Osteoblast (primary cell): Measurements from ENCODE around the gene FUOM. TPM values are rescaled to one million over a fixed set of nuclear protein-coding genes. Genes with fewer than 3 reads are reported as not detected.

Source experiments
- DNase-seq: peaks from one replicate; pipeline ENCODE4 v3.0.0; 2011; ENCODE audit warnings: low spot score, mixed read lengths; ENCODE audit not compliant: insufficient read length; ENCODE audit errors: missing footprints
- H2AFZ ChIP-seq: 2 replicates; pipeline ENCODE4 v1.6.0; 2011; ENCODE audit warnings: mild to moderate bottlenecking, low read length
- H3K27ac ChIP-seq: 2 replicates; pipeline ENCODE4 v1.5.1; 2011; ENCODE audit warnings: mild to moderate bottlenecking, low read depth, low read length, moderate library complexity
- H3K27me3 ChIP-seq: 2 replicates; pipeline ENCODE4 v1.6.0; 2012; ENCODE audit warnings: mild to moderate bottlenecking, control low read depth, inconsistent platforms, low read length, moderate library complexity; ENCODE audit not compliant: insufficient read depth
- H3K36me3 ChIP-seq: 2 replicates; pipeline ENCODE4 v1.5.1; 2011; ENCODE audit warnings: mild to moderate bottlenecking, low read length, control low read depth, moderate library complexity; ENCODE audit not compliant: insufficient read depth
- H3K4me1 ChIP-seq: 2 replicates; pipeline ENCODE4 v1.5.1; 2011; ENCODE audit warnings: mild to moderate bottlenecking, low read length, control low read depth, moderate library complexity; ENCODE audit not compliant: insufficient read depth
- H3K4me2 ChIP-seq: 2 replicates; pipeline ENCODE4 v1.6.0; 2011; ENCODE audit warnings: mild to moderate bottlenecking, low read length; ENCODE audit not compliant: insufficient read depth
- H3K4me3 ChIP-seq: fragments of 200-600 bp; sonication (generic); 3 replicates; pipeline ENCODE4 v1.5.1; 2012; ENCODE audit warnings: mild to moderate bottlenecking, low read length, inconsistent platforms; ENCODE audit not compliant: insufficient read depth
- H3K79me2 ChIP-seq: 2 replicates; pipeline ENCODE4 v1.6.0; 2012; ENCODE audit warnings: mild to moderate bottlenecking, low read length, control low read depth, inconsistent platforms; ENCODE audit not compliant: insufficient read depth
- H3K9me3 ChIP-seq: 2 replicates; pipeline ENCODE4 v1.5.1; 2011; ENCODE audit warnings: low read depth, low read length, control low read depth
- H4K20me1 ChIP-seq: 2 replicates; pipeline ENCODE4 v1.6.0; 2012; ENCODE audit warnings: mild to moderate bottlenecking, low read length, control low read depth; ENCODE audit not compliant: insufficient read depth
- CTCF ChIP-seq: IDR thresholded peaks from 2 replicates; pipeline ENCODE4 v1.5.1; 2011; ENCODE audit warnings: mild to moderate bottlenecking, low read depth, low read length, moderate library complexity; ENCODE audit errors: extremely low read depth
- total RNA-seq: library from RNA; depleted of rRNA; stranded (reverse); fragments of >200 nt; gene quantifications from 2 replicates; pipeline ENCODE4 v1.2.3, GENCODE V29; 2012

FUOM gene
- total RNA-seq, 1 donor: 5.1 TPM

- H3K4me3 ChIP-seq: no peak overlapping the region
- DNase-seq: peak; percentile 72
- no peaks in the 10 kb centered on the region for H3K79me2 ChIP-seq
- H3K27me3 ChIP-seq: no peaks in the 10 kb centered on the region
- no peaks in the 10 kb centered on the region for H3K4me1 ChIP-seq
- no peak overlapping the region for H2AFZ ChIP-seq
- no peaks in the 10 kb centered on the region for H3K36me3 ChIP-seq
- H3K4me2 ChIP-seq: no peak overlapping the region
- H3K27ac ChIP-seq: no peak overlapping the region
- no peaks in the 10 kb centered on the region for H4K20me1 ChIP-seq
- no peak for TF ChIP-seq CTCF
- H3K9me3 ChIP-seq: no peaks in the 10 kb centered on the region
Measured at GRCh38 chr10:133350283-133350949, 7.4 kb downstream of the FUOM start.

GRCh38 chr10:133349577-133350011 is 8.2 kb downstream of the FUOM start:
- no peak for TF ChIP-seq CTCF
- H4K20me1 ChIP-seq: no peaks in the 10 kb centered on the region
- H3K4me2 ChIP-seq: no peak overlapping the region
- H2AFZ ChIP-seq: no peak overlapping the region
- H3K4me3 ChIP-seq: no peak overlapping the region
- H3K9me3 ChIP-seq: no peaks in the 10 kb centered on the region
- no peaks in the 10 kb centered on the region for H3K79me2 ChIP-seq
- H3K27me3 ChIP-seq: no peaks in the 10 kb centered on the region
- H3K4me1 ChIP-seq: no peaks in the 10 kb centered on the region
- H3K27ac ChIP-seq: no peak overlapping the region
- DNase-seq: no peak
- H3K36me3 ChIP-seq: no peaks in the 10 kb centered on the region

GRCh38 chr10:133349160-133349568 is 8.7 kb downstream of the FUOM start:
- no peak overlapping the region for H2AFZ ChIP-seq
- H3K4me3 ChIP-seq: no peak overlapping the region
- TF ChIP-seq CTCF: no peak

GRCh38 chr10:133347710-133348517 is 9.9 kb downstream of the FUOM start:
- Histone ChIP-seq H4K20me1 (no peaks in the 10 kb centered on the region), H3K27ac (no peak overlapping the region), H3K4me2 (no peak overlapping the region), H3K4me3 (no peak overlapping the region), H3K27me3 (peaks cover 5% of the 10 kb centered on the region), H3K79me2 (no peaks in the 10 kb centered on the region), H3K36me3 (no peaks in the 10 kb centered on the region), H2AFZ (no peak overlapping the region), H3K9me3 (no peaks in the 10 kb centered on the region), H3K4me1 (no peaks in the 10 kb centered on the region)
- peak; percentile 80 for DNase-seq
- TF ChIP-seq CTCF: no peak

More at GRCh38 chr10:133349160-133349568, 8.7 kb downstream of the FUOM start:
- no peaks in the 10 kb centered on the region for H3K9me3 ChIP-seq
- no peak overlapping the region for H3K27ac ChIP-seq
- H3K4me2 ChIP-seq: no peak overlapping the region
- no peaks in the 10 kb centered on the region for H3K79me2 ChIP-seq
- no peaks in the 10 kb centered on the region for H4K20me1 ChIP-seq
- H3K27me3 ChIP-seq: peaks cover 4% of the 10 kb centered on the region
- no peaks in the 10 kb centered on the region for H3K36me3 ChIP-seq
- H3K4me1 ChIP-seq: no peaks in the 10 kb centered on the region
- DNase-seq: no peak
